ENCODE measurements around the gene CDH22.

CDH22 gene

GRCh38 chr20:46159101-46159897 is 149.0 kb downstream of the CDH22 start:
- no peak for DNase-seq

DNA sequence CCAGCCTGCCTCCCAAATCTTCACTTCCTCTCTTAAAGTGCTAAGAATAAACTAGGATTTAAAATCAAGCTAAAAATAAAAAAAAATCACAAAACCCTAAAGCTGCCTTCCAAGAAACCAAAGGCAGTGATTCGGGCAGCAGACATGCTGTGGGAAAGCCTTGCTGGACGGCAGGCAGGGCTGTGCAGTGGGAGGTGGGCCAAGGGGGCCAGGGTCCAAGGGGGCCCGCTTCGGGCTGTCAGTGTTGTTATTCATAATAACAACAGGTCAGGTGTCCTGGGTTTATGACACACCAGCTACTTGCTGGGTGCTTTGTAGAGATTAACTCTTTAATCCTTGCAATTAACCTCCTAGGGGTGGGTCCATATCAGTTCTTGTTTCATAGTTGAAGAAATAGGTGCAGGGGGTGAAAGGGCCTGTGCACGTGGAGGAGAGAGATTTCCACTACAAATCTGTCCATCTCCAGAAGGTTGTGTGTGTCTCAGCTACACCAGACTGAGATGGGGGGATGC is 149.8 kb downstream of the CDH22 start:
- DNase-seq: no peak

- DNase-seq: no peak
Measured at GRCh38 chr20:46157625-46158024, 150.7 kb downstream of the CDH22 start.

GRCh38 chr20:46157076-46157592 is 151.2 kb downstream of the CDH22 start:
- DNase-seq: no peak

DNA sequence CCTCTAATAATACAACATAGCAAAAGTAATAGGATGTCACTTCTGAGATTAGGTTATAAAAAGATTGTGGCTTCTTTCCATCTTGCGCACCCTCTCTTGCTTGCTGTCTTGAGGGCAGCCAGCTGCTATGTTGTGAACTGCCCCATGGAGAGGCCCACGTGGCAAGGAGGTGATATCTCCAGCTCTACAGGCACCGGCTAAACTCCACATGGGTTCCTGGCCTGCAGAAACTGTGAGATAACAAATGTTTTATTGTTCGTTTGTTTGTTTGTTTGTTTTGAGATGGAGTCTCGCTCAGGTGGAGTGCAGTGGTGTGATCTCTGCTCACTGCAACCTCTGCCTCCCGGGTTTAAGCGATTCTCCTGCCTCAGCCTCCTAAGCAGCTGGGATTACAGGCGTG is 152.2 kb downstream of the CDH22 start:
- no peak for DNase-seq

- no peak for DNase-seq
Measured at GRCh38 chr20:46154796-46155195, 153.5 kb downstream of the CDH22 start.

- DNase-seq: no peak
Measured at GRCh38 chr20:46154305-46154704, 154.0 kb downstream of the CDH22 start.

DNA sequence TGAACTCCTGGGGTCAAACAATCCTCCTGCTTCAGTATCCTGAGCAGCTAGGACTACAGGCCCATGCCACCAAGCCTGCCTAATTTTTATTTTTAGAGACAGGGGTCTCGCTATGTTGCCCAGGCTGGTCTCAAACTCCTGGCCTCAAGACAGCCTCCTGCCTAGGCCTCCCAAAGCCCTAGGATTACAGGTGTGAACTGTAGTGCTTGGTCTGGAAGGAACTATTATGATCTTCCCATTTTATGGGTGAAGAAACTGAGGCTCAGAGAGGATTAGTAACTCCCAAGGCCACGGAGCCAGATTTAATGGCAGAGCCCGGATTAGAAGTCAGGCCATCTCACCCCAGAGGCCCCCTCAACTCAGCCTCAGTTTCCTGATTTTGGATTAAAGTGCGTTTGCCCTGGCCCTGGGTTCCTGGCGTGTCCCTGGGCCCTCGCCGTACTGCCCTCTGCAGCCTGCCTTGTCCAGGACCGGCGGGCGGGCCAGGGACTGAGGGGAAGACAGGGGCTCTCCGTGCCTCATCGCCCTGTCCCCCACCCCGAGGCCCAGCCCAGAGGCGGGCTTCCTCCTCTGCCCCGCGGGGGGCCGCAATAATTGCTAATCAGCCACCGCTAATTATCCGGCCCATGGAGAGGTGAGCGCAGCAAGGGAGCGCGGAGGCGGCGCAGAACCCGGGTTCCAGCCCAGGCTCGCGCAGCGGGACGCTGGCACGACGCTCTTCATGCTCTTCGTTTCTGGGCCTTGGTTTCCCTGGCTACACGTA is 155.3 kb downstream of the CDH22 start:
- no peak for DNase-seq

- DNase-seq: no peak
Measured at GRCh38 chr20:46151936-46152335, 156.4 kb downstream of the CDH22 start.

DNA sequence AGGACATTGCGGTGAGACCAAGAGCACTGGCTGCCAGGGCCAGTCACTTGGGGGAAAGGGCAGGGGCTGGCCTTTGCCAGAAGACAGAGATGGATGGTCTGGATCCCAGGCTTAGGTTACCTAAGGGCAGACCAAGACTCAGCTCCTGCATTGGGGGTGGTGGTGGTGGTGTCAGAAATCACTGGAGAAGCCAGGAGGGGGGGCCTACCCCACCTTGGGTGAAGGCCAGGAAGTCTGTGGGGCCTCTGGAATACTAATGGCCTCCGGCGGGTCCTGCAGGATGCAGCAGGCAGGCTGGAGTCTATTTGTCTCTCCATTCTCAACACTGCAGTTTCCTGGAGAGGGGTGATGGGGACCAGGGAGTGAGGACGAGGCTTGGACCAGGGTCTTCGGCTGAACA is 157.4 kb downstream of the CDH22 start:
- no peak for DNase-seq

DNA sequence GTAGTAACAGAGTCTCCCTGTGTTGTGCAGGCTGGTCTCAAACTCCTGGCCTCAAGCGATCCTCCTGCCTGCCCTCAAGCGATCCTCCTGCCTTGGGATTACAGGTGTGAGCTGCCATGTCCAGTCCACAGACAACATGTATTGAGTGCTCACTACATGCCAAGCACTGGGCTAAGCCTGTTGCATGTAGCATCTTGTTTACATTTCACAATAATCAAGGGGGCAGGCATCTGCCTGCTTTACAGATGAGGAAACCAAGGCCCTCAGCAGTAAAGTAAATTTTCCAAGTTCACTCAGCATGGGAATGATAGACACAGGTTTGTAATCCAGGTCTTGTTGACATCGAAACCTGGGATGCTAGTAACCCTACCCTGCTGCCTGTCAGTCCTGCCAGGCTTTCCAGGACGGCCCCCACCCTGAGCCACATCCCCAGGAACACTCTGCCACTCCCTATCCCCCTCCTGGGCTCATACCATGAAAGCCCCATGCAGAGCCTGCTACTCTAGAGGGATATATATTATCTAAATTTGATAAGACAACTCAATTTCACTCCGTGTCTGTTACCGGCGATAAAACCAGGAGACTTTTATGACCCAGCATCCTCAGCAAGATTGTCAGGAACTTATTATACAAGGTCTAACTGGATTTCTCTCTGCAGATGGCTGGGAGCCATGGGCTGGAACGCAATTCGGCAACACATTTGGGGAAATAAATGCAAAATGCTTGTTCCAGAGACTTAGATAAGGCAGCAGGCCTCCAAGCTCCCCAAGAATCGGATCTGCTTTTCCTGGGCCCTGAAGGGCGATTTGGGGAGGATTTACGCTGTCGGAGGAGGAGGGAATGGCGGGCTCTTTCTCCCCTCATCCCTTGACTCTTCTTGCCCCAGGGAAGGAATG is 159.7 kb downstream of the CDH22 start:
- no peak for DNase-seq

- no peak for DNase-seq
Measured at GRCh38 chr20:46145713-46146112, 162.6 kb downstream of the CDH22 start.

GRCh38 chr20:46144432-46145025 is 163.8 kb downstream of the CDH22 start:
- no peak for DNase-seq

GRCh38 chr20:46142124-46142523 is 166.2 kb downstream of the CDH22 start:
- DNase-seq: no peak

DNA sequence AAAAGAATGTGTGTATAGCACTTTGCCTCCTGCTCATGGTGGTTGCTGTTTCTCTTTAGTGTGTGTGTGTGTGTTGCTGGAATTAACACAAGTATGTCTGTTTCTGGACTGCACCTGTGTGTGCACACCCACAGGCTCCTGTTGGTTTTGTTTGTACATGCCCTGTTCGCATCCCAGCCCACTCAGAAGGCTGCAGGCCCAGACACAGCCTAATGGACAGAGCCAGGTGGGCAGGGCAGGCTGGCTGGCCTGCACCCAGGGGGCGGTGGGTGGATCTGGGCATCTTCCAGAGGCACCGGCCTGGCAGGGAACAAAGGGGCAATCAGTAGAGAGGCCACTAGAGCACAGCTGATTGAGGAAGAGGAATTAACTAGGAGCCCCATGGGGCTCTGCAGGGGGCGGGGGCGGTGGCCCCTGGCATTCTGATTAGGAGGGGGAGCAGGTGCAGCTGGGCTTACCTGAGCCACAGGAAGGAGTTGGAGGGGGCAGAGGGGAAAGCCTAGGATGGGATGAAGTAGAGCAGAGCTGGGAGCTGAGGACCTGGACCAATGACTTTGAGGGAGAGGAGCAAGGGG is 168.3 kb downstream of the CDH22 start:
- DNase-seq: no peak

DNA sequence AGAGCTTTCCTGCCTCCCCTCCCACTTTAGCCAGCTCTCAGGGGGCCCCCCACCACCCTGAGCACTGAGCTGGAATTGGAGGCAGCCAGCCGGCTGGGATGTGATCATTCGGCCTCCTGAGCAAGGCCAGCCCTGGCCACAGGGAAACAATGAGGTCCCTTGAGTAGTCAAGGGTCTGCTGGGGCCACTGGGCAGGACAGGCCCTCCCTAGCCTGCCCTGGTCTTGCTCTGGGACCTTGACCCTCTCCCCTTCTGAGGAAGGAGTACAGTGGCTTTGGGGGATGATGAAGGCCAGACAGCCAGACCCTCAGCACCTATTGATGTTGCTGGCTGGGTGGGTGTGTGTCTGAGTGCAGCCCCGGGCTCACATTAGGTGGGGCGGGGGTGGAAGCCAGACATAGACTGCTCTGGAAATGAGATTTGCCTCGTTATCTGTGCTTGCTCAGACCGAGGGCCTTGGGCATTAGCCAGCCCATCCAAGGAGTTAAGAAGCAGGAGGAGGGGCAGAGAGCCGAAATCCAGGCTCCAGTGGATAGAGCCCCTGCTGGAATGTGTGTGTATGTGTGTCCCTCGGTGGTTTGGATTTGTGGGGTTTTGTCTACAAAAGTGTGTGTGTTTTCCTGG is 168.9 kb downstream of the CDH22 start:
- DNase-seq: no peak

- no peak for DNase-seq
Measured at GRCh38 chr20:46137816-46138215, 170.5 kb downstream of the CDH22 start.

GRCh38 chr20:46135856-46136633 is 172.3 kb downstream of the CDH22 start:
- DNase-seq: no peak

- DNase-seq: no peak
Measured at GRCh38 chr20:46134716-46135115, 173.6 kb downstream of the CDH22 start.

DNA sequence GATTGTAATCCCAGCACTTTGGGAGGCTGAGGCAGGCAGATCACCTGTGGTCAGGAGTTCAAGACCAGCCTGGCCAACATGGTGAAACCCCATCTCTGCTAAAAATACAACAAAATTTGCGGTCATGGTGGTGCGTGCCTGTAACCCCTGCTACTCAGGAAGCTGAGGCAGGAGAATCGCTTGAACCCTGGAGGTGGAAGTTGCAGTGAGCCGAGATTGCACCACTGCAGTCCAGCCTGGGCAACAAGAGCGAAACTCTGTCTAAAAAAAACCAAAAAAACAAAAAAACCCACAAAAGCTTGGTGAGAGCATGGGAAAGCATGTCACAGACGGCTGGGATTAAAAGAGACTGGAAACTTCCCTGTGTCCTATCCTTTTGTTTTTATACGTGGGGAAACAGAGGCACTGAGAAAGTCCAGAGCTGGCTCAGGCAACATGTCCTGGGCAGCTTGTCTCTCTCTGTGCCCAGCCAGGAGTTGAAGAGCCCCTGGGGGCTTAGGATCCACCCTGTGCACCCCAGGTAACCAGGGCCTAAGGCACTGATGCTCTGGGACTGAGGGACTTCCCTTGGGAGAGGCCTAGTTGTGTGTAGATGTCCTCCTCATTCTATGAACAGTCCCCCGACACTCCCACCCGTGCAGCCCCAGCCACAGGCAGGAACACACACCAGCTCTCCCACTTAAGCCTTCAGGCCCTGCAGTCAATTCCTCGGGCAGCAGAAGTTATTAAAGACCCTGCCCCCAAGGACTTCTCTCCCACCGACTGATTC is 174.2 kb downstream of the CDH22 start:
- DNase-seq: no peak

Measured in GDM1 (cell line).